Activated CD4-positive, alpha-beta memory T cell treated with anti-CD3 and anti-CD28 coated beads for 36 hours (primary cell): ENCODE results near the gene SLX4IP. TPM values are rescaled to one million over a fixed set of nuclear protein-coding genes. Genes with fewer than 3 reads are reported as not detected.

Source experiments
- CTCF ChIA-PET: fragments of 350-600 bp; sonication (Branson Sonifier 250); formaldehyde crosslinking; loops from one replicate; lab custom pipeline; 2021; ENCODE audit warnings: antibody characterized with exemption, inconsistent platforms; lab: Charles Lee
- POLR2A ChIA-PET: fragments of 350-600 bp; sonication (Branson Sonifier 250); formaldehyde crosslinking; loops from one replicate; lab custom pipeline; 2021; ENCODE audit warnings: antibody characterized with exemption; lab: Charles Lee
- DNase-seq: peaks from one replicate; pipeline ENCODE4 v3.0.0-alpha.2; 2020
- H3K27ac Mint-ChIP-seq: one replicate; pipeline ENCODE4 v1.8.0; 2021; ENCODE audit warnings: mixed read lengths
- H3K27me3 Mint-ChIP-seq: one replicate; pipeline ENCODE4 v1.8.0; 2021; ENCODE audit warnings: mixed read lengths
- H3K36me3 Mint-ChIP-seq: one replicate; pipeline ENCODE4 v1.8.0; 2021; ENCODE audit warnings: mixed read lengths
- H3K4me1 Mint-ChIP-seq: one replicate; pipeline ENCODE4 v1.8.0; 2021; ENCODE audit warnings: low read depth, mixed read lengths
- H3K4me3 Mint-ChIP-seq: one replicate; pipeline ENCODE4 v1.8.0; 2021; ENCODE audit warnings: mild to moderate bottlenecking, mixed read lengths
- H3K9me3 Mint-ChIP-seq: one replicate; pipeline ENCODE4 v1.8.0; 2021; ENCODE audit warnings: mixed read lengths
- intact Hi-C: fragments of 100-400 bp; cut with micrococcal nuclease; formaldehyde crosslinking; loops from one replicate; pipeline ENCODE4 v1.15.1; 2023
- total RNA-seq, 2 experiments: library from RNA; stranded (reverse); gene quantifications; one replicate each; pipeline ENCODE4 v1.2.3, GENCODE V29; 2021

SLX4IP gene
- total RNA-seq, 2 experiments from 2014 or later: 5.5 to 6.3 TPM

DNA sequence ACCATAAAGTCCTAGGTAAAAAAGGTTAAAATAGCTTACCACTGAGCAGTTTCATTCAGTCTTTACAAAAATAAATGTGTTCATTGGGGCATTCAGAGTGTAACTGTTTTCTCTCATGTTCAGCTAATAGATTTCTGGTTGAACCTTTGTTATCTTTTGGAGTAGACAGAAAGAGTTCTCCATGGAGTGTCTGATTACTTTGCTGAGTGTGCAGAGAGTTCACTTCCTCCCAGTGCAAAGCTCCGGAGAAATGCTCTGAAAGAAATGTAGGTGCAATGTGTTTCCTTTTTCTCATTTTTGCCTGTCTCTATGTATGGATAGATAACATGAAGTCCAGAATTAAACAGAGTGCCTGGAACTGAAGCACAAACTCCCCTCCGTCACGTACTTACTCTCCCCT lies 186.0 kb downstream of the SLX4IP start:
- CTCF ChIA-PET: no interaction called here
- no peaks in the 10 kb centered on the region for H3K9me3 Mint-ChIP-seq
- H3K27ac Mint-ChIP-seq: no peak overlapping the region
- intact Hi-C loops: no loop called here
- no peak for DNase-seq
- no peaks in the 10 kb centered on the region for H3K27me3 Mint-ChIP-seq
- POLR2A ChIA-PET: no interaction called here
- no peak overlapping the region for H3K4me3 Mint-ChIP-seq
- H3K36me3 Mint-ChIP-seq: peaks cover 21% of the 10 kb centered on the region
- H3K4me1 Mint-ChIP-seq: no peaks in the 10 kb centered on the region

GRCh38 chr20:10622657-10623418 lies 187.7 kb downstream of the SLX4IP start:
- CTCF ChIA-PET: no interaction called here
- intact Hi-C loops: no loop called here
- Mint-ChIP-seq H3K27ac (peak overlapping the region; percentile 39), H3K4me1 (no peaks in the 10 kb centered on the region), H3K27me3 (no peaks in the 10 kb centered on the region), H3K36me3 (peaks cover 21% of the 10 kb centered on the region), H3K9me3 (no peaks in the 10 kb centered on the region), H3K4me3 (no peak overlapping the region)
- no peak for DNase-seq
- POLR2A ChIA-PET: no interaction called here

GRCh38 chr20:10625641-10626040 lies 190.5 kb downstream of the SLX4IP start:
- Mint-ChIP-seq H3K4me1 (no peaks in the 10 kb centered on the region), H3K27me3 (no peaks in the 10 kb centered on the region), H3K27ac (no peak overlapping the region), H3K4me3 (no peak overlapping the region), H3K9me3 (no peaks in the 10 kb centered on the region), H3K36me3 (peaks cover 21% of the 10 kb centered on the region)
- ChIA-PET CTCF (no interaction called here), POLR2A (no interaction called here)
- intact Hi-C loops: no loop called here
- DNase-seq: no peak

DNA sequence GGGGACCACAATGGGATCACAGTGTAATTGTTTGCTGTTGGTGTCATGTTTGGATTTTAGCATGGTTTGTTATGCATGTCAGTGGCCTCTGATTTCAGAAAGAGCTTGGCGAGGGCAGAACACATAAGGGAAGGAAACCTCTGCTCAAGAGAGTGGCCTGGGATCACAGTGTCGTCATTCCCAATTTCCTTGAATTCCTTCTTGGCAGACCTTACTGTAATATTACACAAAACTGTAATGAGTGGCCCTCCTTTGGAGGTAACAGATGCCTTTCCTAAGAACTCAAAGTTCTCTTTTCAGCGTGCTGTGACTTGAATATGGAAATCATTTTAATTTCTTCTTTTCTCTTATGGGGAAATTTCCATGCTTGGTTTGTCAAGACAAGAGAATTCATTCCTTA lies 191.8 kb downstream of the SLX4IP start:
- H3K27me3 Mint-ChIP-seq: no peaks in the 10 kb centered on the region
- intact Hi-C loops: no loop called here
- peaks cover 17% of the 10 kb centered on the region for H3K36me3 Mint-ChIP-seq
- no peak for DNase-seq
- ChIA-PET POLR2A (no interaction called here), CTCF (no interaction called here)
- H3K9me3 Mint-ChIP-seq: no peaks in the 10 kb centered on the region
- no peak overlapping the region for H3K27ac Mint-ChIP-seq
- H3K4me3 Mint-ChIP-seq: no peak overlapping the region
- H3K4me1 Mint-ChIP-seq: no peaks in the 10 kb centered on the region

- no peak overlapping the region for H3K27ac Mint-ChIP-seq
- peaks cover 3% of the 10 kb centered on the region for H3K36me3 Mint-ChIP-seq
- intact Hi-C loops: no loop called here
- H3K4me3 Mint-ChIP-seq: no peak overlapping the region
- H3K4me1 Mint-ChIP-seq: no peaks in the 10 kb centered on the region
- no peaks in the 10 kb centered on the region for H3K27me3 Mint-ChIP-seq
- DNase-seq: no peak
- ChIA-PET CTCF (no interaction called here), POLR2A (no interaction called here)
- H3K9me3 Mint-ChIP-seq: no peaks in the 10 kb centered on the region
Measured at GRCh38 chr20:10629946-10630650, 195.0 kb downstream of the SLX4IP start.

DNA sequence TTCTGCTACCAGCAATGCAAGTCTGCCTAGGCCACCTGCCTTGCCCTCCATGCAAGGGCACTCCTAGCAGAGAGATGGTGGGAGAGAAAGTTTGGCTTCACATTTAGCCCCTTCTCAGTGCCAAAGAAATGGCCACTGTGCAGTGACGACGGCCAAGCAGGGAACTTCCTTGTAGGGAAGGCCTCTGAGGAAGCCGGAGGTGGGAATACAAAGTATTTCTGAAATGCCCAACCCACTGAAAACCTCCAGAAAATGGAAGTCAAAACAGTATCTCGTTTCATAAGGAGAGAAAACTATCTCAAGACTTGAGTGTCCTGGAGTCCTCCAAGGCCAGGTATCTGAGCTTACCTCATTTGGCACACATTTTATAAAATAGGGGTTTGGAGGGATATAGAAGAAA lies 196.0 kb downstream of the SLX4IP start:
- Mint-ChIP-seq H3K27ac (no peak overlapping the region), H3K4me3 (no peak overlapping the region), H3K36me3 (no peaks in the 10 kb centered on the region), H3K4me1 (no peaks in the 10 kb centered on the region), H3K9me3 (no peaks in the 10 kb centered on the region), H3K27me3 (no peaks in the 10 kb centered on the region)
- POLR2A ChIA-PET: no interaction called here
- CTCF ChIA-PET: no interaction called here
- DNase-seq: no peak
- intact Hi-C loops: no loop called here

- no peak overlapping the region for H3K4me3 Mint-ChIP-seq
- H3K27me3 Mint-ChIP-seq: no peaks in the 10 kb centered on the region
- CTCF ChIA-PET: no interaction called here
- POLR2A ChIA-PET: no interaction called here
- H3K27ac Mint-ChIP-seq: no peak overlapping the region
- no peak for DNase-seq
- intact Hi-C loops: no loop called here
- no peaks in the 10 kb centered on the region for H3K9me3 Mint-ChIP-seq
- H3K4me1 Mint-ChIP-seq: no peaks in the 10 kb centered on the region
- no peaks in the 10 kb centered on the region for H3K36me3 Mint-ChIP-seq
Measured at GRCh38 chr20:10632721-10633509, 197.8 kb downstream of the SLX4IP start.

- Mint-ChIP-seq H3K9me3 (no peaks in the 10 kb centered on the region), H3K36me3 (no peaks in the 10 kb centered on the region), H3K4me1 (no peaks in the 10 kb centered on the region), H3K27ac (no peak overlapping the region), H3K4me3 (no peak overlapping the region), H3K27me3 (no peaks in the 10 kb centered on the region)
- DNase-seq: no peak
- intact Hi-C loops: no loop called here
- POLR2A ChIA-PET: no interaction called here
- CTCF ChIA-PET: no interaction called here
Measured at GRCh38 chr20:10633718-10634117, 198.6 kb downstream of the SLX4IP start.

GRCh38 chr20:10634211-10634610 lies 199.1 kb downstream of the SLX4IP start:
- no peak for DNase-seq
- CTCF ChIA-PET: interaction anchor here (0.7 kb wide), 1 partner anchor 62 kb away, joined by 3 read pairs; no protein-coding TSS in a partner anchor
- Mint-ChIP-seq H3K4me1 (no peaks in the 10 kb centered on the region), H3K9me3 (no peaks in the 10 kb centered on the region), H3K27me3 (no peaks in the 10 kb centered on the region), H3K36me3 (no peaks in the 10 kb centered on the region), H3K4me3 (no peak overlapping the region), H3K27ac (no peak overlapping the region)
- intact Hi-C loops: no loop called here
- POLR2A ChIA-PET: no interaction called here

- POLR2A ChIA-PET: no interaction called here
- Mint-ChIP-seq H3K4me3 (no peak overlapping the region), H3K4me1 (no peaks in the 10 kb centered on the region), H3K27me3 (no peaks in the 10 kb centered on the region), H3K9me3 (no peaks in the 10 kb centered on the region), H3K27ac (no peak overlapping the region), H3K36me3 (no peaks in the 10 kb centered on the region)
- intact Hi-C loops: no loop called here
- CTCF ChIA-PET: interaction anchor here (0.7 kb wide), 2 partner anchors 61 to 275 kb away, joined by 3 read pairs; no protein-coding TSS in a partner anchor
- DNase-seq: no peak
Measured at GRCh38 chr20:10634683-10635411, 199.7 kb downstream of the SLX4IP start.

- Mint-ChIP-seq H3K36me3 (no peaks in the 10 kb centered on the region), H3K9me3 (no peaks in the 10 kb centered on the region), H3K27ac (no peak overlapping the region), H3K4me1 (no peaks in the 10 kb centered on the region), H3K27me3 (no peaks in the 10 kb centered on the region), H3K4me3 (no peak overlapping the region)
- intact Hi-C loops: no loop called here
- CTCF ChIA-PET: interaction anchor here (0.7 kb wide), 1 partner anchor 274 kb away, joined by 3 read pairs; no protein-coding TSS in a partner anchor
- DNase-seq: no peak
- POLR2A ChIA-PET: no interaction called here
Measured at GRCh38 chr20:10635476-10636208, 200.5 kb downstream of the SLX4IP start.
